ENCODE data around the gene KBTBD13. TPM values are rescaled to one million over a fixed set of nuclear protein-coding genes. Genes with fewer than 3 reads are reported as not detected.

Gene KBTBD13
- total RNA-seq, 3 donors from 2014 or later (not counting 1 experiment from before 2014, with no cell fraction given): not detected

- TF ChIP-seq, protein P1, sequence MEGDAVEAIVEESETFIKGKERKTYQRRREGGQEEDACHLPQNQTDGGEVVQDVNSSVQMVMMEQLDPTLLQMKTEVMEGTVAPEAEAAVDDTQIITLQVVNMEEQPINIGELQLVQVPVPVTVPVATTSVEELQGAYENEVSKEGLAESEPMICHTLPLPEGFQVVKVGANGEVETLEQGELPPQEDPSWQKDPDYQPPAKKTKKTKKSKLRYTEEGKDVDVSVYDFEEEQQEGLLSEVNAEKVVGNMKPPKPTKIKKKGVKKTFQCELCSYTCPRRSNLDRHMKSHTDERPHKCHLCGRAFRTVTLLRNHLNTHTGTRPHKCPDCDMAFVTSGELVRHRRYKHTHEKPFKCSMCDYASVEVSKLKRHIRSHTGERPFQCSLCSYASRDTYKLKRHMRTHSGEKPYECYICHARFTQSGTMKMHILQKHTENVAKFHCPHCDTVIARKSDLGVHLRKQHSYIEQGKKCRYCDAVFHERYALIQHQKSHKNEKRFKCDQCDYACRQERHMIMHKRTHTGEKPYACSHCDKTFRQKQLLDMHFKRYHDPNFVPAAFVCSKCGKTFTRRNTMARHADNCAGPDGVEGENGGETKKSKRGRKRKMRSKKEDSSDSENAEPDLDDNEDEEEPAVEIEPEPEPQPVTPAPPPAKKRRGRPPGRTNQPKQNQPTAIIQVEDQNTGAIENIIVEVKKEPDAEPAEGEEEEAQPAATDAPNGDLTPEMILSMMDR (IDR thresholded peaks at IDR 0.05): no peak
- peaks cover 0 to 5% of the 10 kb centered on the region in 2 donors for H3K4me1 Mint-ChIP-seq
- no peaks in the 10 kb centered on the region for H3K27me3 Mint-ChIP-seq (ENCODE audit: low read depth in 2 of 2)
- H3K36me3 Mint-ChIP-seq: no peaks in the 10 kb centered on the region
- no peak overlapping the region for H3K27ac Mint-ChIP-seq
- H3K9me3 Mint-ChIP-seq: no peaks in the 10 kb centered on the region
- Histone ChIP-seq H3K27me3 (ENCODE audit: control insufficient read depth, insufficient read depth, low read length) (no peaks in the 10 kb centered on the region), H3K4me1 (ENCODE audit: control insufficient read depth, insufficient read depth, low read length) (no peaks in the 10 kb centered on the region), H3K9me3 (ENCODE audit: control insufficient read depth, insufficient read depth, low read length) (no peaks in the 10 kb centered on the region), H3K36me3 (ENCODE audit: control insufficient read depth, insufficient read depth, low read length) (peaks cover 18% of the 10 kb centered on the region), H3K4me3 (ENCODE audit: low read length) (no peak overlapping the region), H3K27ac (ENCODE audit: low read length) (no peak overlapping the region)
- H3K4me3 Mint-ChIP-seq: peak overlapping the region; percentile 21
- 94% methylated on average over 13 of the region's 14 CpGs for WGBS (ENCODE audit: insufficient coverage)
- ATAC-seq (peak in 1 of 3 donors; percentile 24), DNase-seq (no peak)
- intact Hi-C loops (cut with micrococcal nuclease): no loop called here
Measured at GRCh38 chr15:65094294-65094995, 17.9 kb downstream of the KBTBD13 start.

- H3K4me3 ChIP-seq (ENCODE audit: low read length): no peak overlapping the region
- H3K27ac ChIP-seq (ENCODE audit: low read length): no peak overlapping the region
- Mint-ChIP-seq H3K4me1 (peaks cover 0 to 5% of the 10 kb centered on the region in 2 donors), H3K27me3 (ENCODE audit: low read depth in 2 of 2) (no peaks in the 10 kb centered on the region), H3K9me3 (no peaks in the 10 kb centered on the region), H3K27ac (no peak overlapping the region), H3K36me3 (no peaks in the 10 kb centered on the region), H3K4me3 (no peak overlapping the region)
- H3K9me3 ChIP-seq (ENCODE audit: control insufficient read depth, insufficient read depth, low read length): no peaks in the 10 kb centered on the region
- no peaks in the 10 kb centered on the region for H3K27me3 ChIP-seq (ENCODE audit: control insufficient read depth, insufficient read depth, low read length)
- intact Hi-C loops (cut with micrococcal nuclease): no loop called here
- H3K36me3 ChIP-seq (ENCODE audit: control insufficient read depth, insufficient read depth, low read length): peaks cover 18% of the 10 kb centered on the region
- DNase-seq: no peak
- TF ChIP-seq, protein P1 (IDR thresholded peaks at IDR 0.05): no peak
- no peaks in the 10 kb centered on the region for H3K4me1 ChIP-seq (ENCODE audit: control insufficient read depth, insufficient read depth, low read length)
- ATAC-seq: no peak
- WGBS (ENCODE audit: insufficient coverage): 97% methylated on average over 4 of the region's 5 CpGs
Measured at GRCh38 chr15:65095011-65095746, 18.6 kb downstream of the KBTBD13 start.

DNA sequence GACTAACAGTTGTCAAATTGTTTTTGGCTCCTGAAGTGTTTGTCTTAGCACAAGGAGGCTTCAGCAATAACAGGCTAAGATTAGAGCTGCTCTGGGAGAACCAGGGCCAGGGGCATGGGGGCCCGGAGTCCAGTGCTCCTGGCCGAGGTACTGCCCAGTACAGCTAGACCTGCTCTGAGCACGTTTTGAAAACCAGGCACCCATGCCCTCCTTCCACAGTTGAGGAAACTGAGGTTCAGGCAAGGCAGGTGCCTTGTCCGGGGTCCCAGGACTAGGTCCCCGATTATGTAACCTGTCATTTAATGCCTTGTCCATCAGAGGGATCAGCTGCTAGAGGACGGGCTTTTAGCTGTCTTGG lies 19.2 kb downstream of the KBTBD13 start:
- no peak overlapping the region for H3K4me3 ChIP-seq (ENCODE audit: low read length)
- no peaks in the 10 kb centered on the region for H3K27me3 ChIP-seq (ENCODE audit: control insufficient read depth, insufficient read depth, low read length)
- no peaks in the 10 kb centered on the region for H3K27me3 Mint-ChIP-seq (ENCODE audit: low read depth in 2 of 2)
- H3K4me1 Mint-ChIP-seq: peaks cover 0 to 7% of the 10 kb centered on the region in 2 donors
- no peaks in the 10 kb centered on the region for H3K36me3 Mint-ChIP-seq
- H3K27ac ChIP-seq (ENCODE audit: low read length): no peak overlapping the region
- DNase-seq: no peak
- intact Hi-C loops (cut with micrococcal nuclease): no loop called here
- no peak for ATAC-seq
- no peak overlapping the region for H3K27ac Mint-ChIP-seq
- TF ChIP-seq, protein P1 (IDR thresholded peaks at IDR 0.05): no peak
- 89% methylated on average over 6 of the region's 6 CpGs for WGBS (ENCODE audit: insufficient coverage)
- H3K4me3 Mint-ChIP-seq: no peak overlapping the region
- no peaks in the 10 kb centered on the region for H3K9me3 Mint-ChIP-seq
- H3K36me3 ChIP-seq (ENCODE audit: control insufficient read depth, insufficient read depth, low read length): peaks cover 20% of the 10 kb centered on the region
- H3K9me3 ChIP-seq (ENCODE audit: control insufficient read depth, insufficient read depth, low read length): no peaks in the 10 kb centered on the region
- no peaks in the 10 kb centered on the region for H3K4me1 ChIP-seq (ENCODE audit: control insufficient read depth, insufficient read depth, low read length)

Data from natural killer cell (primary cell).